Measurements from ENCODE around the gene ROM1. TPM values are rescaled to one million over a fixed set of nuclear protein-coding genes. Genes with fewer than 3 reads are reported as not detected.
"Not testable (repeated sequence)": the region's sequence is repeated elsewhere in the genome, so short reads cannot be mapped to it uniquely, and the experiment has no call there.

The ROM1 gene
- total RNA-seq, 4 donors from 2014 or later: 1.9 to 3.9 (median 1.9) TPM; not detected in 1

DNA sequence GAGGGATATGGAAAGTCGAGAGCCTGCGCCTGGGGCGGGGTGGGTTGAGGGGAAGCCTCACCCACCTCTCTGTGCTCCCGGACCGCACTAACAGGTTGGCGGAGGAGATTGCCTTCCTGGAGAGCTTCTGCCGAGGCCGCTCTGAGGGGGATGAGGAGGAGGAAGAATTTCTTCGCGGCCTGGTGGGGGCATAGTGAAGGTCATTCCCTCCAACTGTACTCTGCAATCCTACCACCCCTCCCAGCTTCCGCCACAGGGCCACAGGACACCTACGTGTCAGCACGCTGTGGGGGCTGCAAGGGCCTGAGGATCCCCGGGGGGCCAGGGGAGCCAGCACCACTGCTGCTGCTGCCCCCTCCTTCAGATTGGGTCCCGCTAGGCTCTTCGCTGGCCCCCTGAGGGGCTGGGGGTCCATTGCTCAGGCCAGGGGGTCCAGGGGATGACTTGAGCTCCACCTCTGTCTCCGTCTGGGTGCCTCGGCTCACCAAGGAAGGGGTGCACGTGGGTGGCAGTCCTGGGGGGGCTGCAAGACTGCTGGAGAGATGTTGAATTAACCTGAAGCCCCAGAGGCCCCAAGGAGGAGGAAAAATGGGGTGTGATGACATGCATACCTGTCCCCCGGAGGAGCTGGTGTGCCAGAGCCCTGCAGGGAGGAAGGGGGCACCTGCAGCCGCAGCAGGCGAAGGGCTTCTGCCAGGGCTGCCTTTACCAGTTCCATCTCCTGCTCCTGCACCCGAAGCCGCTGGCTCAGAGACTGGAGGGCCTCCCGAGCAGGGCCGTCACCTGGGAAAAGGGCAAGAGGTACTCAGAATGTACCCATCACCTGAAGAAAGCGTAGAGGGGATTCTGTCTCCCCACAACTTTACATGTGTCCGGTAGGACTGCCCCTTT lies 2.0 kb upstream of the ROM1 start:
- H3K27me3 ChIP-seq: no peaks in the 10 kb centered on the region
- H3K9me3 ChIP-seq: no peaks in the 10 kb centered on the region
- peaks cover 3 to 27% (median 13%) of the 10 kb centered on the region in 4 donors for H3K4me1 ChIP-seq
- H3K36me3 ChIP-seq: peaks cover 0 to 10% (median 0%) of the 10 kb centered on the region in 3 donors
- DNase-seq: no peak
- TF ChIP-seq, protein P1, sequence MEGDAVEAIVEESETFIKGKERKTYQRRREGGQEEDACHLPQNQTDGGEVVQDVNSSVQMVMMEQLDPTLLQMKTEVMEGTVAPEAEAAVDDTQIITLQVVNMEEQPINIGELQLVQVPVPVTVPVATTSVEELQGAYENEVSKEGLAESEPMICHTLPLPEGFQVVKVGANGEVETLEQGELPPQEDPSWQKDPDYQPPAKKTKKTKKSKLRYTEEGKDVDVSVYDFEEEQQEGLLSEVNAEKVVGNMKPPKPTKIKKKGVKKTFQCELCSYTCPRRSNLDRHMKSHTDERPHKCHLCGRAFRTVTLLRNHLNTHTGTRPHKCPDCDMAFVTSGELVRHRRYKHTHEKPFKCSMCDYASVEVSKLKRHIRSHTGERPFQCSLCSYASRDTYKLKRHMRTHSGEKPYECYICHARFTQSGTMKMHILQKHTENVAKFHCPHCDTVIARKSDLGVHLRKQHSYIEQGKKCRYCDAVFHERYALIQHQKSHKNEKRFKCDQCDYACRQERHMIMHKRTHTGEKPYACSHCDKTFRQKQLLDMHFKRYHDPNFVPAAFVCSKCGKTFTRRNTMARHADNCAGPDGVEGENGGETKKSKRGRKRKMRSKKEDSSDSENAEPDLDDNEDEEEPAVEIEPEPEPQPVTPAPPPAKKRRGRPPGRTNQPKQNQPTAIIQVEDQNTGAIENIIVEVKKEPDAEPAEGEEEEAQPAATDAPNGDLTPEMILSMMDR (IDR thresholded peaks at IDR 0.05): no peak
- no peak for TF ChIP-seq POLR2A (IDR thresholded peaks at IDR 0.05)
- H3K4me3 ChIP-seq: peak overlapping the region; percentile 71 to 92 (median 80)
- H3K27ac ChIP-seq: peak overlapping the region; percentile 93 to 98 (median 96)

- TF ChIP-seq, protein P1 (IDR thresholded peaks at IDR 0.05): peak in 2 of 6 experiments; percentile 3 to 5
- no peak for TF ChIP-seq POLR2A (IDR thresholded peaks at IDR 0.05)
- peak in 2 of 3 donors; percentile 52 to 61 for DNase-seq
These were observed 1.2 kb upstream of the ROM1 start for GRCh38 chr11:62611705-62612365.

GRCh38 chr11:62613291-62613778 lies 278 bp downstream of the ROM1 start:
- no peaks in the 10 kb centered on the region for H3K27me3 ChIP-seq
- H3K9me3 ChIP-seq: no peaks in the 10 kb centered on the region
- H3K4me3 ChIP-seq: peak overlapping the region in 3 of 4 donors; percentile 71 to 86 (median 74)
- no peak for DNase-seq
- no peak for TF ChIP-seq POLR2A (IDR thresholded peaks at IDR 0.05)
- TF ChIP-seq, protein P1 (IDR thresholded peaks at IDR 0.05): no peak
- H3K4me1 ChIP-seq: peaks cover 3 to 22% (median 13%) of the 10 kb centered on the region in 4 donors
- peak overlapping the region; percentile 93 to 98 (median 96) for H3K27ac ChIP-seq
- peaks cover 0 to 24% (median 0%) of the 10 kb centered on the region in 3 donors for H3K36me3 ChIP-seq

More at GRCh38 chr11:62611705-62612365, 1.2 kb upstream of the ROM1 start:
- H3K4me1 ChIP-seq: peaks cover 3 to 26% (median 13%) of the 10 kb centered on the region in 4 donors
- peak overlapping the region; percentile 71 to 92 (median 80) for H3K4me3 ChIP-seq
- H3K27me3 ChIP-seq: no peaks in the 10 kb centered on the region
- H3K36me3 ChIP-seq: peaks cover 0 to 16% (median 0%) of the 10 kb centered on the region in 3 donors
- H3K27ac ChIP-seq: peak overlapping the region; percentile 93 to 98 (median 96)
- H3K9me3 ChIP-seq: no peaks in the 10 kb centered on the region

GRCh38 chr11:62614275-62614674 lies 1.2 kb downstream of the ROM1 start:
- Histone ChIP-seq H3K4me1 (peaks cover 3 to 22% (median 13%) of the 10 kb centered on the region in 4 donors), H3K9me3 (no peaks in the 10 kb centered on the region), H3K27ac (peak overlapping the region in 2 of 4 donors; percentile 38 to 45), H3K27me3 (no peaks in the 10 kb centered on the region), H3K36me3 (peaks cover 0 to 24% (median 0%) of the 10 kb centered on the region in 3 donors), H3K4me3 (no peak overlapping the region)
- peak in 1 of 3 donors; percentile 70 for DNase-seq
- no peak for TF ChIP-seq POLR2A (IDR thresholded peaks at IDR 0.05)
- TF ChIP-seq, protein P1 (IDR thresholded peaks at IDR 0.05): no peak

GRCh38 chr11:62615521-62615920 lies 2.5 kb downstream of the ROM1 start:
- no peak overlapping the region for H3K4me3 ChIP-seq
- peaks cover 0 to 24% (median 0%) of the 10 kb centered on the region in 3 donors for H3K36me3 ChIP-seq
- DNase-seq: no peak
- no peaks in the 10 kb centered on the region for H3K27me3 ChIP-seq
- peaks cover 3 to 28% (median 14%) of the 10 kb centered on the region in 4 donors for H3K4me1 ChIP-seq
- no peaks in the 10 kb centered on the region for H3K9me3 ChIP-seq
- no peak overlapping the region for H3K27ac ChIP-seq
- no peak for TF ChIP-seq POLR2A (IDR thresholded peaks at IDR 0.05)
- TF ChIP-seq, protein P1 (IDR thresholded peaks at IDR 0.05): no peak

GRCh38 chr11:62616957-62617356 lies 3.9 kb downstream of the ROM1 start:
- H3K27ac ChIP-seq, H3K27me3 ChIP-seq, DNase-seq, H3K9me3 ChIP-seq, H3K4me3 ChIP-seq: not testable (repeated sequence)
- peaks cover 2 to 25% (median 11%) of the 10 kb centered on the region in 4 donors for H3K4me1 ChIP-seq
- H3K36me3 ChIP-seq: peaks cover 0 to 24% (median 0%) of the 10 kb centered on the region in 3 donors
